IMR-90 (cell line): Measurements from ENCODE around the gene PCK1. TPM values are rescaled to one million over a fixed set of nuclear protein-coding genes. Genes with fewer than 3 reads are reported as not detected.

Source experiments
- ATAC-seq: fragments of 200-7000 bp; cut with Tn5 transposase; 2 replicates; pipeline ENCODE4 v1.9.1; 2020; ENCODE audit warnings: low read depth, mild to moderate bottlenecking, moderate library complexity
- BruUV-seq: library from RNA; stranded (reverse); fragments of 400-500 nt; replicated peaks from 2 replicates; lab custom pipeline; 2021; lab: Mats Ljungman, UMichigan
- CTCF ChIA-PET: fragments of 300-600 bp; formaldehyde crosslinking; extraction: SDS; loops from one replicate; lab custom pipeline; 2021; ENCODE audit warnings: antibody characterized with exemption; lab: Yijun Ruan, JAX
- POLR2A ChIA-PET: fragments of 300-600 bp; sonication (Branson Sonifier 250); formaldehyde crosslinking; loops from one replicate; lab custom pipeline; 2022; ENCODE audit warnings: antibody characterized with exemption; ENCODE audit not compliant: unreplicated experiment; lab: Charles Lee
- DNase-seq: peaks from one replicate; pipeline ENCODE4 v3.0.0; 2013
- H2AFZ ChIP-seq: replicated peaks from 2 replicates; pipeline ENCODE3; 2013; ENCODE audit warnings: low read length, mild to moderate bottlenecking; ENCODE audit not compliant: poor library complexity
- H2AK5ac ChIP-seq: 2 replicates; pipeline ENCODE4 v1.6.1; 2013; ENCODE audit warnings: low read depth, low read length, inconsistent platforms
- H2AK9ac ChIP-seq: replicated peaks from 2 replicates; pipeline ENCODE3; 2013; ENCODE audit warnings: mild to moderate bottlenecking, low read depth, low read length, moderate library complexity; ENCODE audit not compliant: poor library complexity
- H2BK120ac ChIP-seq: 2 replicates; pipeline ENCODE4 v1.6.1; 2013; ENCODE audit warnings: low read depth, low read length, inconsistent platforms
- H2BK15ac ChIP-seq: 3 replicates; pipeline ENCODE4 v1.6.1; 2013; ENCODE audit warnings: low read depth, low read length, inconsistent platforms
- H2BK20ac ChIP-seq: 2 replicates; pipeline ENCODE4 v1.6.1; 2013; ENCODE audit warnings: low read depth, mild to moderate bottlenecking, inconsistent platforms, low read length, moderate library complexity
- H2BK5ac ChIP-seq: 2 replicates; pipeline ENCODE4 v1.6.1; 2013; ENCODE audit warnings: mild to moderate bottlenecking, low read depth, low read length, inconsistent platforms; ENCODE audit not compliant: poor library complexity, severe bottlenecking
- H3K14ac ChIP-seq: replicated peaks from 2 replicates; pipeline ENCODE4 v1.6.1; 2013; ENCODE audit warnings: low read depth, low read length, inconsistent platforms
- H3K18ac ChIP-seq: 2 replicates; pipeline ENCODE4 v1.6.1; 2013; ENCODE audit warnings: low read depth, low read length, control low read depth
- H3K23ac ChIP-seq: 2 replicates; pipeline ENCODE4 v1.6.1; 2013; ENCODE audit warnings: low read depth, low read length, inconsistent platforms
- H3K27ac ChIP-seq: 2 replicates; pipeline ENCODE4 v1.5.1; 2013; ENCODE audit warnings: mild to moderate bottlenecking, control low read depth, low read length; ENCODE audit not compliant: insufficient read depth
- H3K27me3 ChIP-seq: 2 replicates; pipeline ENCODE4 v1.6.1; 2013; ENCODE audit warnings: low read length; ENCODE audit not compliant: control insufficient read depth, insufficient read depth
- H3K36me3 ChIP-seq: 2 replicates; pipeline ENCODE4 v1.6.1; 2013; ENCODE audit warnings: low read length, mixed read lengths; ENCODE audit not compliant: control insufficient read depth, insufficient read depth
- H3K4ac ChIP-seq: 2 replicates; pipeline ENCODE4 v1.6.1; 2013; ENCODE audit warnings: low read depth, low read length, inconsistent platforms
- H3K4me1 ChIP-seq: 2 replicates; pipeline ENCODE4 v1.6.1; 2013; ENCODE audit warnings: low read length, mixed read lengths; ENCODE audit not compliant: control insufficient read depth, insufficient read depth
- H3K4me2 ChIP-seq: 2 replicates; pipeline ENCODE4 v1.6.1; 2013; ENCODE audit warnings: low read depth, mild to moderate bottlenecking, control low read depth, low read length, moderate library complexity
- H3K4me3 ChIP-seq: 2 replicates; pipeline ENCODE4 v1.5.1; 2013; ENCODE audit warnings: low read depth, mild to moderate bottlenecking, control low read depth, low read length, moderate library complexity; ENCODE audit not compliant: insufficient read depth
- H3K56ac ChIP-seq: 2 replicates; pipeline ENCODE4 v1.6.1; 2013; ENCODE audit warnings: low read length, inconsistent platforms; ENCODE audit not compliant: insufficient read depth; ENCODE audit errors: extremely low read depth
- H3K79me1 ChIP-seq, 2 experiments: 2 replicates each; pipeline ENCODE4 v1.6.1; 2013; ENCODE audit warnings: low read length in 2 of 2, inconsistent platforms in 1 of 2, low read depth in 1 of 2
- H3K9ac ChIP-seq: 2 replicates; pipeline ENCODE4 v1.6.1; 2013; ENCODE audit warnings: low read depth, low read length, control low read depth
- H3K9me1 ChIP-seq: 2 replicates; pipeline ENCODE4 v1.6.1; 2013; ENCODE audit warnings: low read length, inconsistent platforms; ENCODE audit not compliant: insufficient read depth
- H3K9me3 ChIP-seq: 2 replicates; pipeline ENCODE4 v1.6.1; 2013; ENCODE audit warnings: low read length; ENCODE audit not compliant: control insufficient read depth, insufficient read depth
- H4K20me1 ChIP-seq: 2 replicates; pipeline ENCODE4 v1.6.1; 2013; ENCODE audit warnings: low read length, inconsistent platforms; ENCODE audit not compliant: insufficient read depth
- H4K5ac ChIP-seq: 2 replicates; pipeline ENCODE4 v1.6.1; 2013; ENCODE audit warnings: mild to moderate bottlenecking, low read depth, low read length, control low read depth
- H4K8ac ChIP-seq, 2 experiments: 2 replicates each; pipeline ENCODE4 v1.6.1; 2013; ENCODE audit warnings: low read depth in 2 of 2, low read length in 2 of 2, control low read depth in 1 of 2, inconsistent platforms in 1 of 2
- H4K91ac ChIP-seq: 2 replicates; pipeline ENCODE4 v1.6.1; 2013; ENCODE audit warnings: low read depth, low read length, inconsistent platforms; ENCODE audit not compliant: insufficient read depth
- BHLHE40 ChIP-seq: fragments of 150-350 bp; IDR thresholded peaks from 2 replicates; pipeline ENCODE4 v1.6.1; 2016; ENCODE audit warnings: mild to moderate bottlenecking, low read depth, low read length
- CEBPB ChIP-seq: IDR thresholded peaks from 2 replicates; pipeline ENCODE4 v1.6.1; 2012; ENCODE audit warnings: low read depth, low read length, improper control_type of control experiment
- CHD1 ChIP-seq: IDR thresholded peaks from 2 replicates; pipeline ENCODE4 v1.6.1; 2012; ENCODE audit warnings: low read depth, low read length, improper control_type of control experiment
- FOS ChIP-seq: fragments of 150-350 bp; IDR thresholded peaks from 2 replicates; pipeline ENCODE4 v1.6.1; 2016; ENCODE audit warnings: low read depth, low read length
- MAFK ChIP-seq: IDR thresholded peaks from 2 replicates; pipeline ENCODE4 v1.6.1; 2012; ENCODE audit warnings: low read depth, low read length, improper control_type of control experiment
- MAZ ChIP-seq: IDR thresholded peaks from 2 replicates; pipeline ENCODE4 v1.6.1; 2012; ENCODE audit warnings: low read depth, mild to moderate bottlenecking, low read length, improper control_type of control experiment, moderate library complexity, borderline replicate concordance
- MXI1 ChIP-seq: IDR thresholded peaks from 2 replicates; pipeline ENCODE4 v1.6.1; 2012; ENCODE audit warnings: low read depth, mild to moderate bottlenecking, low read length, moderate library complexity, borderline replicate concordance
- NFE2L2 ChIP-seq: fragments of 150-350 bp; IDR thresholded peaks from 2 replicates; pipeline ENCODE4 v1.6.1; 2016; ENCODE audit warnings: low read depth, mild to moderate bottlenecking, low read length
- POLR2A ChIP-seq: IDR thresholded peaks from 2 replicates; pipeline ENCODE4 v1.6.1; 2012; ENCODE audit warnings: mild to moderate bottlenecking, low read depth, low read length
- RAD21 ChIP-seq: IDR thresholded peaks from 2 replicates; pipeline ENCODE4 v1.6.1; 2012; ENCODE audit warnings: low read length, improper control_type of control experiment
- RCOR1 ChIP-seq: IDR thresholded peaks from 2 replicates; pipeline ENCODE4 v1.6.1; 2012; ENCODE audit warnings: mild to moderate bottlenecking, low read length, improper control_type of control experiment; ENCODE audit not compliant: insufficient replicate concordance
- RFX5 ChIP-seq: IDR thresholded peaks from 2 replicates; pipeline ENCODE4 v1.8.0; 2012; ENCODE audit warnings: low read depth, mild to moderate bottlenecking, low read length, moderate library complexity
- SMC3 ChIP-seq: fragments of 150-350 bp; IDR thresholded peaks from 2 replicates; pipeline ENCODE4 v1.6.1; 2016; ENCODE audit warnings: low read depth, mild to moderate bottlenecking, antibody characterized with exemption, low read length, moderate library complexity
- WGBS, 2 experiments: methylation state at CpG; one replicate each; pipeline versions ENCODE4 v1.1.5 to v1.1.7; 2013; ENCODE audit warnings: missing lambda C conversion rate in 2 of 2; ENCODE audit not compliant: insufficient read length in 1 of 2; ENCODE audit errors: extremely low coverage in 2 of 2; 5-methylcytosine and 5-hydroxymethylcytosine counted together
- dilution Hi-C: fragments of 300-500 bp; cut with HindIII; formaldehyde crosslinking; loops from one replicate; pipeline ENCODE4 v1.14.3; 2018; ENCODE audit warnings: low sequenced_read_pairs; ENCODE audit not compliant: unreplicated experiment
- in situ Hi-C: fragments of 300-500 bp; cut with MboI; formaldehyde crosslinking; loops from 3 replicates; pipeline ENCODE4 v1.14.3; 2019; ENCODE audit warnings: low sequenced_read_pairs, inconsistent platforms, mixed read lengths
- intact Hi-C: fragments of 100-400 bp; cut with micrococcal nuclease; formaldehyde crosslinking; loops from 2 replicates; pipeline ENCODE4 v1.10.0; 2022
- polyA plus RNA-seq, 3 experiments: library from polyadenylated mRNA; depleted of rRNA; stranded (reverse); fragments of >200 nt; gene quantifications; 2 replicates each; pipeline ENCODE4 v1.2.3, GENCODE V29; 2012; ENCODE audit warnings: low replicate concordance in 1 of 3
- total RNA-seq: library from RNA; depleted of rRNA; stranded (reverse); fragments of >200 nt; gene quantifications from 2 replicates; pipeline ENCODE4 v1.2.3, GENCODE V29; 2012
- TF ChIP-seq, protein P1 (sequence below): fragments of 150-350 bp; IDR thresholded peaks from 2 replicates; pipeline ENCODE4 v1.6.1; 2017; ENCODE audit warnings: mild to moderate bottlenecking, antibody characterized with exemption, low read length, low read depth
- TF ChIP-seq, protein P2 (sequence below): conservative IDR thresholded peaks from 2 replicates; pipeline ENCODE4 v1.5.1; 2012; ENCODE audit warnings: mild to moderate bottlenecking, low read depth, low read length, improper control_type of control experiment
- TF ChIP-seq, protein P3 (sequence below): fragments of 150-350 bp; IDR thresholded peaks from 2 replicates; pipeline ENCODE4 v1.6.1; 2016; ENCODE audit warnings: low read depth, mild to moderate bottlenecking, low read length, moderate library complexity, borderline replicate concordance

Gene PCK1
- total and polyA plus RNA-seq, 2 of the 4 experiments (the other 2 are of a cell fraction): not detected

DNA sequence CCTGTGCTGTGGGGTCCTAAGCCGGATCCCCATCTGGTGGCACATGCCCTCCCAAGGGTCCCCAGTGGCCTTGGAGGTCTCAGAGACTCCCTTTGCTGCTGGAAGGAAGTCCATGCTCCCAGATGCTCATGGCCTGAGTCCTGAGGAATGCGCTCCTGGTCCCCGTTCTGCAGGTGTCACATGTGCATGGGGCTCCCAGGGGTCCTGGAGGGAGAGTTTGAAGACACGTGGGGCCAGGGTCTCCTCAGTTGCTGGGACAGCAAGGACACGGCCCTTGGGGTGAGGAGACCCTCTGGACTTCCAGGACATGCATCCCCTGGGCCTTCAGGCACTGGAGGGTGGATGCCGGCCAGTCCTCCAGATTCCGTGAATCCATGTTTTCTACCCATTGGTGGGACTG lies 47.6 kb downstream of the PCK1 start:
- intact Hi-C loops: no loop called here
- WGBS, 2 experiments: 24% methylated on average over 3 of the region's 7 CpGs; no CpG with 5 or more reads in 1 of the 2 experiments
- Histone ChIP-seq H4K5ac (no peak overlapping the region), H3K9me3 (no peaks in the 10 kb centered on the region), H3K4me3 (no peak overlapping the region), H3K79me1 (no peaks in the 10 kb centered on the region), H2BK120ac (no peak overlapping the region), H2AFZ (no peak overlapping the region), H3K4me1 (no peaks in the 10 kb centered on the region), H3K18ac (no peak overlapping the region), H4K8ac (no peak overlapping the region), H3K27me3 (peaks cover 9% of the 10 kb centered on the region), H3K23ac (no peak overlapping the region), H3K56ac (no peak overlapping the region), H3K4me2 (no peak overlapping the region), H3K27ac (no peak overlapping the region), H3K4ac (no peak overlapping the region), H2BK5ac (no peak overlapping the region), H4K20me1 (no peaks in the 10 kb centered on the region), H3K9me1 (no peaks in the 10 kb centered on the region), H2BK20ac (no peak overlapping the region), H3K14ac (no peak overlapping the region), H2AK5ac (no peak overlapping the region), H2BK15ac (no peak overlapping the region), H2AK9ac (no peak overlapping the region), H3K36me3 (no peaks in the 10 kb centered on the region), H3K9ac (no peak overlapping the region), H4K91ac (no peak overlapping the region)
- DNase-seq: no peak
- in situ Hi-C loops: loop anchor here (10.0 kb wide), 1 partner anchor 576 kb away; no protein-coding TSS in a partner anchor
- BruUV-seq: no TSS peak
- POLR2A ChIA-PET: no interaction called here
- no peak for ATAC-seq
- dilution Hi-C loops: no loop called here
- CTCF ChIA-PET: no interaction called here
- TF ChIP-seq SMC3: no peak
- TF ChIP-seq, protein P1, sequence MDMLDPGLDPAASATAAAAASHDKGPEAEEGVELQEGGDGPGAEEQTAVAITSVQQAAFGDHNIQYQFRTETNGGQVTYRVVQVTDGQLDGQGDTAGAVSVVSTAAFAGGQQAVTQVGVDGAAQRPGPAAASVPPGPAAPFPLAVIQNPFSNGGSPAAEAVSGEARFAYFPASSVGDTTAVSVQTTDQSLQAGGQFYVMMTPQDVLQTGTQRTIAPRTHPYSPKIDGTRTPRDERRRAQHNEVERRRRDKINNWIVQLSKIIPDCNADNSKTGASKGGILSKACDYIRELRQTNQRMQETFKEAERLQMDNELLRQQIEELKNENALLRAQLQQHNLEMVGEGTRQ: no peak
- TF ChIP-seq BHLHE40: no peak
- TF ChIP-seq, protein P2, sequence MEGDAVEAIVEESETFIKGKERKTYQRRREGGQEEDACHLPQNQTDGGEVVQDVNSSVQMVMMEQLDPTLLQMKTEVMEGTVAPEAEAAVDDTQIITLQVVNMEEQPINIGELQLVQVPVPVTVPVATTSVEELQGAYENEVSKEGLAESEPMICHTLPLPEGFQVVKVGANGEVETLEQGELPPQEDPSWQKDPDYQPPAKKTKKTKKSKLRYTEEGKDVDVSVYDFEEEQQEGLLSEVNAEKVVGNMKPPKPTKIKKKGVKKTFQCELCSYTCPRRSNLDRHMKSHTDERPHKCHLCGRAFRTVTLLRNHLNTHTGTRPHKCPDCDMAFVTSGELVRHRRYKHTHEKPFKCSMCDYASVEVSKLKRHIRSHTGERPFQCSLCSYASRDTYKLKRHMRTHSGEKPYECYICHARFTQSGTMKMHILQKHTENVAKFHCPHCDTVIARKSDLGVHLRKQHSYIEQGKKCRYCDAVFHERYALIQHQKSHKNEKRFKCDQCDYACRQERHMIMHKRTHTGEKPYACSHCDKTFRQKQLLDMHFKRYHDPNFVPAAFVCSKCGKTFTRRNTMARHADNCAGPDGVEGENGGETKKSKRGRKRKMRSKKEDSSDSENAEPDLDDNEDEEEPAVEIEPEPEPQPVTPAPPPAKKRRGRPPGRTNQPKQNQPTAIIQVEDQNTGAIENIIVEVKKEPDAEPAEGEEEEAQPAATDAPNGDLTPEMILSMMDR: no peak
- no peak for TF ChIP-seq CHD1
- TF ChIP-seq NFE2L2: no peak
- no peak for TF ChIP-seq RAD21
- TF ChIP-seq MXI1: no peak
- TF ChIP-seq, protein P3, sequence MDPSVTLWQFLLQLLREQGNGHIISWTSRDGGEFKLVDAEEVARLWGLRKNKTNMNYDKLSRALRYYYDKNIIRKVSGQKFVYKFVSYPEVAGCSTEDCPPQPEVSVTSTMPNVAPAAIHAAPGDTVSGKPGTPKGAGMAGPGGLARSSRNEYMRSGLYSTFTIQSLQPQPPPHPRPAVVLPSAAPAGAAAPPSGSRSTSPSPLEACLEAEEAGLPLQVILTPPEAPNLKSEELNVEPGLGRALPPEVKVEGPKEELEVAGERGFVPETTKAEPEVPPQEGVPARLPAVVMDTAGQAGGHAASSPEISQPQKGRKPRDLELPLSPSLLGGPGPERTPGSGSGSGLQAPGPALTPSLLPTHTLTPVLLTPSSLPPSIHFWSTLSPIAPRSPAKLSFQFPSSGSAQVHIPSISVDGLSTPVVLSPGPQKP: no peak
- no peak for TF ChIP-seq MAZ
- TF ChIP-seq MAFK: no peak
- TF ChIP-seq CEBPB: no peak
- TF ChIP-seq POLR2A: no peak
- TF ChIP-seq RCOR1: no peak
- TF ChIP-seq RFX5: no peak
- no peak for TF ChIP-seq FOS
